ENCODE results near the gene ACACB. TPM values are rescaled to one million over a fixed set of nuclear protein-coding genes. Genes with fewer than 3 reads are reported as not detected.

ACACB gene
- total RNA-seq, 2 donors from 2014 or later, result 49.6 to 55.6 TPM

GRCh38 chr12:109099431-109100020 lies 16.9 kb upstream of the ACACB start:
- ATAC-seq, result no peak
- intact Hi-C loops (cut with DNase I, micrococcal nuclease), result loop anchor here in 1 of 2 donors (10.0 kb wide), 1 partner anchor 535 kb away; the partner anchor contains the start of genes ISCU and SART3
- no peak for DNase-seq

GRCh38 chr12:109100741-109101140 lies 15.6 kb upstream of the ACACB start:
- ATAC-seq, result no peak

GRCh38 chr12:109102491-109102890 lies 13.9 kb upstream of the ACACB start:
- DNase-seq (no peak), ATAC-seq (no peak)
- intact Hi-C loops (cut with DNase I, micrococcal nuclease), result no loop called here

More at GRCh38 chr12:109100741-109101140, 15.6 kb upstream of the ACACB start:
- intact Hi-C loops (cut with DNase I, micrococcal nuclease), result no loop called here
- no peak for DNase-seq

GRCh38 chr12:109105176-109105575 lies 11.2 kb upstream of the ACACB start:
- intact Hi-C loops (cut with DNase I, micrococcal nuclease), result no loop called here
- DNase-seq (no peak), ATAC-seq (peak; percentile 66)

- DNase-seq (no peak), ATAC-seq (no peak)
- intact Hi-C loops (cut with DNase I, micrococcal nuclease), result loop anchor here in 1 of 2 donors (10.0 kb wide), 1 partner anchor 55 kb away; no protein-coding TSS in a partner anchor
Measured at GRCh38 chr12:109109746-109110350, 6.5 kb upstream of the ACACB start.

GRCh38 chr12:109110988-109111495 lies 5.3 kb upstream of the ACACB start:
- intact Hi-C loops (cut with DNase I, micrococcal nuclease), result loop anchor here in 1 of 2 donors (10.0 kb wide), 1 partner anchor 54 kb away; no protein-coding TSS in a partner anchor
- ATAC-seq (peak; percentile 88), DNase-seq (peak; percentile 93 to 96)

- ATAC-seq (no peak), DNase-seq (no peak)
- intact Hi-C loops (cut with DNase I, micrococcal nuclease), result loop anchor here in 1 of 2 donors (10.0 kb wide), 1 partner anchor 52 kb away; no protein-coding TSS in a partner anchor
Measured at GRCh38 chr12:109112720-109113465, 3.5 kb upstream of the ACACB start.

GRCh38 chr12:109113661-109114321 lies 2.6 kb upstream of the ACACB start:
- intact Hi-C loops (cut with DNase I, micrococcal nuclease), result loop anchor here in 1 of 2 donors (10.0 kb wide), 1 partner anchor 51 kb away; no protein-coding TSS in a partner anchor
- no peak for DNase-seq
- ATAC-seq, result no peak

- no peak for DNase-seq
- intact Hi-C loops (cut with DNase I, micrococcal nuclease), result loop anchor here in 1 of 2 donors (10.0 kb wide), 1 partner anchor 50 kb away; no protein-coding TSS in a partner anchor
- ATAC-seq, result no peak
Measured at GRCh38 chr12:109114644-109115043, 1.7 kb upstream of the ACACB start.

- intact Hi-C loops (cut with DNase I, micrococcal nuclease), result loop anchor here in 1 of 2 donors (10.0 kb wide), 1 partner anchor 49 kb away; no protein-coding TSS in a partner anchor
- DNase-seq (no peak), ATAC-seq (no peak)
Measured at GRCh38 chr12:109115404-109115757, 1.0 kb upstream of the ACACB start.

- intact Hi-C loops (cut with DNase I, micrococcal nuclease), result loop anchor here in 1 of 2 donors (10.0 kb wide), 1 partner anchor 48 kb away; no protein-coding TSS in a partner anchor
- peak; percentile 1 for ATAC-seq
- DNase-seq, result no peak
Measured at GRCh38 chr12:109116611-109116949, 193 bp downstream of the ACACB start.

GRCh38 chr12:109120095-109120494 lies 3.7 kb downstream of the ACACB start:
- DNase-seq, result no peak

GRCh38 chr12:109120557-109120956 lies 4.2 kb downstream of the ACACB start:
- intact Hi-C loops (cut with DNase I, micrococcal nuclease), result no loop called here
- ATAC-seq (no peak), DNase-seq (no peak)

More at GRCh38 chr12:109120095-109120494, 3.7 kb downstream of the ACACB start:
- intact Hi-C loops (cut with DNase I, micrococcal nuclease), result no loop called here
- no peak for ATAC-seq

GRCh38 chr12:109121346-109121880 lies 5.0 kb downstream of the ACACB start:
- ATAC-seq (no peak), DNase-seq (no peak)
- intact Hi-C loops (cut with DNase I, micrococcal nuclease), result no loop called here

- intact Hi-C loops (cut with DNase I, micrococcal nuclease), result no loop called here
- ATAC-seq (no peak), DNase-seq (no peak)
Measured at GRCh38 chr12:109124878-109125648, 8.7 kb downstream of the ACACB start.

GRCh38 chr12:109125791-109126190 lies 9.4 kb downstream of the ACACB start:
- DNase-seq (peak in 1 of 2 donors; percentile 44), ATAC-seq (peak; percentile 94)

GRCh38 chr12:109126784-109127183 lies 10.4 kb downstream of the ACACB start:
- DNase-seq (no peak), ATAC-seq (no peak)
- intact Hi-C loops (cut with DNase I, micrococcal nuclease), result no loop called here

More at GRCh38 chr12:109125791-109126190, 9.4 kb downstream of the ACACB start:
- intact Hi-C loops (cut with DNase I, micrococcal nuclease), result no loop called here

Measured in left colon (tissue), 2 donors.